Liver (tissue), 9 donors: Measurements from ENCODE around the gene TP73. TPM values are rescaled to one million over a fixed set of nuclear protein-coding genes. Genes with fewer than 3 reads are reported as not detected.

Experiments used
- DNase-seq: peaks from one replicate; pipeline ENCODE4 v3.0.0-alpha.2; 2017; ENCODE audit warnings: low spot score
- H3K27ac ChIP-seq, 2 donors: one replicate each; pipeline ENCODE4 v1.7.0; 2013; ENCODE audit warnings: inconsistent platforms in 2 of 2, low read length in 2 of 2, control low read depth in 1 of 2, low read depth in 1 of 2, mild to moderate bottlenecking in 1 of 2
- H3K27me3 ChIP-seq, 4 donors: one replicate each; pipeline versions ENCODE4 v1.6.1 to v1.7.0; 2013; ENCODE audit warnings: low read length in 3 of 4, inconsistent platforms in 1 of 4, mild to moderate bottlenecking in 1 of 4, moderate library complexity in 1 of 4; ENCODE audit not compliant: control insufficient read depth in 4 of 4, insufficient read depth in 4 of 4
- H3K36me3 ChIP-seq, 4 donors: one replicate each; pipeline versions ENCODE4 v1.6.1 to v1.7.0; 2013; ENCODE audit warnings: low read length in 3 of 4, mild to moderate bottlenecking in 3 of 4, low read depth in 1 of 4, moderate library complexity in 1 of 4; ENCODE audit not compliant: control insufficient read depth in 4 of 4, insufficient read depth in 3 of 4
- H3K4me1 ChIP-seq, 4 donors: one replicate each; pipeline versions ENCODE4 v1.6.1 to v1.7.0; 2013; ENCODE audit warnings: low read length in 3 of 4, mild to moderate bottlenecking in 3 of 4, moderate library complexity in 1 of 4; ENCODE audit not compliant: control insufficient read depth in 4 of 4, insufficient read depth in 4 of 4
- H3K4me3 ChIP-seq, 3 donors: one replicate each; pipeline versions ENCODE4 v1.6.1 to v1.7.0; 2013; ENCODE audit warnings: low read length in 3 of 3, control low read depth in 1 of 3, low read depth in 1 of 3, mild to moderate bottlenecking in 1 of 3
- H3K9ac ChIP-seq, 2 donors: one replicate each; pipeline ENCODE4 v1.7.0; 2013; ENCODE audit warnings: low read length in 2 of 2, mild to moderate bottlenecking in 2 of 2, moderate library complexity in 2 of 2, control low read depth in 1 of 2, low read depth in 1 of 2
- H3K9me3 ChIP-seq, 4 donors: one replicate each; pipeline versions ENCODE4 v1.6.1 to v1.7.0; 2013; ENCODE audit warnings: low read length in 3 of 4; ENCODE audit not compliant: control insufficient read depth in 4 of 4
- ATF3 ChIP-seq: IDR thresholded peaks from 2 replicates; pipeline ENCODE4 v1.6.1; 2016; ENCODE audit warnings: antibody characterized with exemption
- CTCF ChIP-seq: fragments of 150-350 bp; IDR thresholded peaks from 2 replicates; pipeline ENCODE4 v1.5.1; 2017; ENCODE audit warnings: improper control_type of control experiment, low read depth, low read length; ENCODE audit not compliant: missing input control
- FOXA1 ChIP-seq: IDR thresholded peaks from 2 replicates; pipeline ENCODE4 v1.6.1; 2016; ENCODE audit warnings: antibody characterized with exemption
- HNF4A ChIP-seq, 2 donors: conservative IDR thresholded peaks; 2 replicates each; pipeline ENCODE4 v1.6.1; 2016; ENCODE audit warnings: antibody characterized with exemption in 2 of 2, mild to moderate bottlenecking in 2 of 2
- JUND ChIP-seq, 2 donors: IDR thresholded peaks; 2 replicates each; pipeline ENCODE4 v1.6.1; 2016; ENCODE audit warnings: antibody characterized with exemption in 2 of 2
- MAX ChIP-seq: IDR thresholded peaks from 2 replicates; pipeline ENCODE4 v1.6.1; 2016; ENCODE audit warnings: antibody characterized with exemption
- NR2F2 ChIP-seq: IDR thresholded peaks from 2 replicates; pipeline ENCODE4 v1.6.1; 2016; ENCODE audit warnings: antibody characterized with exemption
- TAF1 ChIP-seq: conservative IDR thresholded peaks from 2 replicates; pipeline ENCODE4 v1.6.1; 2016; ENCODE audit warnings: antibody characterized with exemption, mild to moderate bottlenecking
- YY1 ChIP-seq: IDR thresholded peaks from 2 replicates; pipeline ENCODE4 v1.6.1; 2016; ENCODE audit warnings: antibody characterized with exemption, mild to moderate bottlenecking
- ZBTB33 ChIP-seq: IDR thresholded peaks from 2 replicates; pipeline ENCODE4 v1.6.1; 2016; ENCODE audit warnings: antibody characterized with exemption
- WGBS: extraction: QIAGEN DNeasy Blood & Tissue Kit; methylation state at CpG from one replicate; pipeline ENCODE4 v1.1.7; 2013; 5-methylcytosine and 5-hydroxymethylcytosine counted together
- polyA plus RNA-seq, 2 donors: library from polyadenylated mRNA; stranded (reverse) in 1 of 2; unstranded in 1 of 2; fragments of 200-250 nt in 1 of 2; fragments of >200 nt in 1 of 2; fragmentation: Nextera tagmentation in 1 of 2; extraction: Ambion mirVana in 1 of 2; gene quantifications; one replicate each; pipeline versions ENCODE4 v1.2.1 to v1.2.3, GENCODE V29; 2013 to 2015
- total RNA-seq, 2 donors: library from RNA; depleted of rRNA; stranded (reverse); fragments of >200 nt; gene quantifications; one replicate each; pipeline ENCODE4 v1.2.3, GENCODE V29; 2014
- TF ChIP-seq, protein P1 (sequence below): IDR thresholded peaks from 2 replicates; pipeline ENCODE4 v1.6.1; 2016; ENCODE audit warnings: antibody characterized with exemption, mild to moderate bottlenecking
- donor health status: healthy.
- donor health status: healthy.
- donor health status: healthy.
- donor health status: healthy.
- donor health status: healthy.

The TP73 gene
- total and polyA plus RNA-seq, 4 donors, result 0.08 to 0.29 (median 0.18) TPM

GRCh38 chr1:3779912-3780416 is 127.6 kb downstream of the TP73 start:
- Histone ChIP-seq H3K9me3 (no peaks in the 10 kb centered on the region), H3K4me1 (peaks cover 11 to 19% (median 15%) of the 10 kb centered on the region in 4 donors), H3K4me3 (no peak overlapping the region), H3K36me3 (peaks cover 18 to 50% (median 37%) of the 10 kb centered on the region in 4 donors), H3K27ac (no peak overlapping the region), H3K9ac (no peak overlapping the region), H3K27me3 (no peaks in the 10 kb centered on the region)
- TF ChIP-seq NR2F2 (no peak), TAF1 (no peak), JUND (IDR thresholded peaks at IDR 0.05) (no peak), MAX (no peak), YY1 (no peak), FOXA1 (no peak), HNF4A (conservative IDR thresholded peaks at IDR 0.05) (no peak), ZBTB33 (no peak), ATF3 (no peak), CTCF (no peak)
- TF ChIP-seq, protein P1, sequence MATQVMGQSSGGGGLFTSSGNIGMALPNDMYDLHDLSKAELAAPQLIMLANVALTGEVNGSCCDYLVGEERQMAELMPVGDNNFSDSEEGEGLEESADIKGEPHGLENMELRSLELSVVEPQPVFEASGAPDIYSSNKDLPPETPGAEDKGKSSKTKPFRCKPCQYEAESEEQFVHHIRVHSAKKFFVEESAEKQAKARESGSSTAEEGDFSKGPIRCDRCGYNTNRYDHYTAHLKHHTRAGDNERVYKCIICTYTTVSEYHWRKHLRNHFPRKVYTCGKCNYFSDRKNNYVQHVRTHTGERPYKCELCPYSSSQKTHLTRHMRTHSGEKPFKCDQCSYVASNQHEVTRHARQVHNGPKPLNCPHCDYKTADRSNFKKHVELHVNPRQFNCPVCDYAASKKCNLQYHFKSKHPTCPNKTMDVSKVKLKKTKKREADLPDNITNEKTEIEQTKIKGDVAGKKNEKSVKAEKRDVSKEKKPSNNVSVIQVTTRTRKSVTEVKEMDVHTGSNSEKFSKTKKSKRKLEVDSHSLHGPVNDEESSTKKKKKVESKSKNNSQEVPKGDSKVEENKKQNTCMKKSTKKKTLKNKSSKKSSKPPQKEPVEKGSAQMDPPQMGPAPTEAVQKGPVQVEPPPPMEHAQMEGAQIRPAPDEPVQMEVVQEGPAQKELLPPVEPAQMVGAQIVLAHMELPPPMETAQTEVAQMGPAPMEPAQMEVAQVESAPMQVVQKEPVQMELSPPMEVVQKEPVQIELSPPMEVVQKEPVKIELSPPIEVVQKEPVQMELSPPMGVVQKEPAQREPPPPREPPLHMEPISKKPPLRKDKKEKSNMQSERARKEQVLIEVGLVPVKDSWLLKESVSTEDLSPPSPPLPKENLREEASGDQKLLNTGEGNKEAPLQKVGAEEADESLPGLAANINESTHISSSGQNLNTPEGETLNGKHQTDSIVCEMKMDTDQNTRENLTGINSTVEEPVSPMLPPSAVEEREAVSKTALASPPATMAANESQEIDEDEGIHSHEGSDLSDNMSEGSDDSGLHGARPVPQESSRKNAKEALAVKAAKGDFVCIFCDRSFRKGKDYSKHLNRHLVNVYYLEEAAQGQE, result no peak
- 95% methylated on average over 20 of the region's 20 CpGs for WGBS
- no peak for DNase-seq

- no peak for DNase-seq
- H3K9ac ChIP-seq, result no peak overlapping the region
- H3K4me1 ChIP-seq, result peaks cover 2 to 19% (median 14%) of the 10 kb centered on the region in 4 donors
- peaks cover 20 to 52% (median 37%) of the 10 kb centered on the region in 4 donors for H3K36me3 ChIP-seq
- H3K9me3 ChIP-seq, result no peaks in the 10 kb centered on the region
- H3K27ac ChIP-seq, result no peak overlapping the region
- TF ChIP-seq JUND (IDR thresholded peaks at IDR 0.05) (no peak), FOXA1 (no peak), ATF3 (no peak)
- H3K4me3 ChIP-seq, result no peak overlapping the region
- WGBS, result 91% methylated on average over 21 of the region's 21 CpGs
- no peaks in the 10 kb centered on the region for H3K27me3 ChIP-seq
Observed at GRCh38 chr1:3780901-3781300, 128.6 kb downstream of the TP73 start.
